ENCODE measurements around the gene SMIM5. TPM values are rescaled to one million over a fixed set of nuclear protein-coding genes. Genes with fewer than 3 reads are reported as not detected.

SMIM5 gene
- total RNA-seq, 2 donors from 2014 or later = 0.27 to 0.28 TPM

GRCh38 chr17:75679706-75680211 is 46.5 kb downstream of the SMIM5 start:
- no peak for TF ChIP-seq CTCF (IDR thresholded peaks at IDR 0.05)
- Histone ChIP-seq H3K36me3 (peaks cover 14% of the 10 kb centered on the region), H3K27ac (no peak overlapping the region), H3K4me3 (no peak overlapping the region), H3K27me3 (replicated peaks; ENCODE audit: insufficient read depth) (no peaks in the 10 kb centered on the region), H3K4me1 (ENCODE audit: control insufficient read depth in 1 of 2, low read depth in 2 of 2) (peaks cover 2 to 4% of the 10 kb centered on the region in 2 donors), H3K9me3 (no peaks in the 10 kb centered on the region)
- no peak for ATAC-seq (ENCODE audit: insufficient number of reproducible peaks, low FRiP score, low read depth)
- DNase-seq (ENCODE audit: low spot score) = no peak

DNA sequence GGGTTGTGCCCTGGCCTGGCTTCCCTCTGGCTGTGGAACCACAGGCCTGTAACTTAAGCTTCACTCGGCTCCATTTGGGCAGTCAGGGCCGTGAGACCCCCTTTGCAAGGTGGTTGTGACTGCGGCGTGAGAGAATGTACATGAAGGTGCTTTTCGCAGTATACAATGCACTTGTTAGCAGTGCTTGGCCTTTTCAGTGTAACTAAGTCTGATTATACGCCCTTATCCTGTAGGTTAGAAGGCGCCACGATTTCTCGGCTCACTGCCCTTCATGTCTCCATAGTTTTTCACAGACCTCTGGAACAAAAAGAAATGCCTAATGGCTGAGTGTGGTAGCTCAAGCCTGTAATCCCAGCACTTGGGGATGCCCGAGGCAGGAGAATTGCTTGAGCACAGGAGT is 47.2 kb downstream of the SMIM5 start:
- no peaks in the 10 kb centered on the region for H3K9me3 ChIP-seq
- ATAC-seq (ENCODE audit: insufficient number of reproducible peaks, low FRiP score, low read depth) (no peak), DNase-seq (ENCODE audit: low spot score) (no peak)
- no peak overlapping the region for H3K4me3 ChIP-seq
- no peaks in the 10 kb centered on the region for H3K27me3 ChIP-seq (replicated peaks; ENCODE audit: insufficient read depth)
- H3K27ac ChIP-seq = no peak overlapping the region
- peaks cover 14% of the 10 kb centered on the region for H3K36me3 ChIP-seq
- TF ChIP-seq CTCF (IDR thresholded peaks at IDR 0.05) = no peak
- no peaks in the 10 kb centered on the region for H3K4me1 ChIP-seq (ENCODE audit: control insufficient read depth in 1 of 2, low read depth in 2 of 2)

DNA sequence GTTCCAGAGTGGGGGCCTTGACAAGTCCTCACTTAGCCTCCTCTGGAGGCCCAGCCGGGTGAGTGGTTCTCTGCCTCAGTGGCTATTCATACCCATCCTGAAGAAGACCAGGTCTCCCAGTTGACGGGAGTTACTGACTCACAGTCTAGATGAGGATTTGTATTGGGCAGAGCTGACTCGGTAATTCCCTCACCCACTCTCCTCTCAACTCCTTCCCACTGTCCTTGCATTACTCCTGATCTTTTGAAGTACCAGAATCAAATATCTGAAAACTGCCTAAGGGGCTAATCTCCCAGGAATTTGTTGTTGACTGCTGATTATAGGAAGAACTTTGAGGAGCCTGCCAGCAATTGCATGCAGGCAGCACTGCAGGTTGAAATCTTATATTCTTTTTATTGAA is 48.1 kb downstream of the SMIM5 start:
- no peak for ATAC-seq (ENCODE audit: insufficient number of reproducible peaks, low FRiP score, low read depth)
- DNase-seq (ENCODE audit: low spot score) = no peak
- Histone ChIP-seq H3K4me3 (no peak overlapping the region), H3K4me1 (ENCODE audit: control insufficient read depth in 1 of 2, low read depth in 2 of 2) (no peaks in the 10 kb centered on the region), H3K36me3 (peaks cover 14% of the 10 kb centered on the region), H3K27me3 (replicated peaks; ENCODE audit: insufficient read depth) (no peaks in the 10 kb centered on the region), H3K27ac (no peak overlapping the region), H3K9me3 (no peaks in the 10 kb centered on the region)
- TF ChIP-seq CTCF (IDR thresholded peaks at IDR 0.05) = no peak

- DNase-seq (ENCODE audit: low spot score) (no peak), ATAC-seq (ENCODE audit: insufficient number of reproducible peaks, low FRiP score, low read depth) (no peak)
- H3K4me1 ChIP-seq (ENCODE audit: control insufficient read depth in 1 of 2, low read depth in 2 of 2) = peaks cover 0 to 6% of the 10 kb centered on the region in 2 donors
- TF ChIP-seq CTCF (IDR thresholded peaks at IDR 0.05) = no peak
- no peak overlapping the region for H3K4me3 ChIP-seq
- H3K27me3 ChIP-seq (replicated peaks; ENCODE audit: insufficient read depth) = no peaks in the 10 kb centered on the region
- peaks cover 11% of the 10 kb centered on the region for H3K36me3 ChIP-seq
- no peak overlapping the region for H3K27ac ChIP-seq
- H3K9me3 ChIP-seq = no peaks in the 10 kb centered on the region
These were observed 50.3 kb downstream of the SMIM5 start for GRCh38 chr17:75683583-75683982.

DNA sequence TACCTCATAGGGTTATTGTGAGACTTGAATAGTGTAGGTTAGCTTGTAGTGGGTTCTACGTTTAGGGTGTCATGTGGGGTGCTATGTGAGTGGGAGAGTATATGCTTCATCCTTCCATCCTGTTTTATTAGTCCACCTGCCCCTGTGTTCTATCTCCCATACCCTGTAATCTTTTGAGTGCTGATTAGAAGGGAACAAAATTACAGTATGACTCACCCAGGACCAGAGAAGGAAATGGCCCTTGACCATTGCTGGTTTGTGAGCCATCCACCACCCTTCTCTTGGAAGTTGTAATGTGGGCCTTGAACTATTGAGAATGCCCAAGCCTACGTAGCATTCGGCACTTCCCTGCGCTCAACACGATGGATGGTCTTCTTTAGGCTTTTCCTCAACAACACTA is 51.0 kb downstream of the SMIM5 start:
- Histone ChIP-seq H3K4me3 (no peak overlapping the region), H3K9me3 (no peaks in the 10 kb centered on the region), H3K27ac (no peak overlapping the region), H3K36me3 (peaks cover 9% of the 10 kb centered on the region), H3K4me1 (ENCODE audit: control insufficient read depth in 1 of 2, low read depth in 2 of 2) (peaks cover 2 to 6% of the 10 kb centered on the region in 2 donors), H3K27me3 (replicated peaks; ENCODE audit: insufficient read depth) (no peaks in the 10 kb centered on the region)
- TF ChIP-seq CTCF (IDR thresholded peaks at IDR 0.05) = no peak
- ATAC-seq (ENCODE audit: insufficient number of reproducible peaks, low FRiP score, low read depth) (no peak), DNase-seq (ENCODE audit: low spot score) (no peak)

Measured in thoracic aorta (tissue), 2 donors.